Measurements from ENCODE around the gene ATOH8. TPM values are rescaled to one million over a fixed set of nuclear protein-coding genes. Genes with fewer than 3 reads are reported as not detected.

Gene ATOH8
- total and polyA plus RNA-seq, 2 donors (not counting 1 experiment from before 2014, with no cell fraction given): not detected

- no peak for TF ChIP-seq CTCF (IDR thresholded peaks at IDR 0.05)
- no peak for TF ChIP-seq EZH2 (IDR thresholded peaks at IDR 0.05; ENCODE audit: borderline replicate concordance, insufficient read depth, low read depth, low read length, poor library complexity, severe bottlenecking)
- intact Hi-C loops (cut with micrococcal nuclease): no loop called here
- Mint-ChIP-seq H3K4me3 (no peak overlapping the region), H3K4me1 (peaks cover 23% of the 10 kb centered on the region), H3K27me3 (peaks cover 50% of the 10 kb centered on the region), H3K9me3 (ENCODE audit: insufficient read depth) (no peaks in the 10 kb centered on the region), H3K27ac (no peak overlapping the region)
- DNase-seq (no peak), ATAC-seq (ENCODE audit: low read depth) (no peak)
- Histone ChIP-seq H3K9ac (ENCODE audit: low read length) (no peak overlapping the region), H3K27me3 (replicated peaks in 1 of 4; ENCODE audit: control extremely low read depth in 1 of 4, control insufficient read depth in 3 of 4, insufficient read depth in 4 of 4, low read length in 3 of 4) (peaks cover 0 to 58% (median 20%) of the 10 kb centered on the region in 4 experiments), H3K4me3 (ENCODE audit: control extremely low read depth in 1 of 5, extremely low read depth in 1 of 5, insufficient read depth in 1 of 5, low read depth in 2 of 5, low read length in 4 of 5) (no peak overlapping the region), H3K4me1 (ENCODE audit: control insufficient read depth in 2 of 2, insufficient read depth in 2 of 2, low read length in 2 of 2) (peaks cover 14 to 15% of the 10 kb centered on the region in 2 donors), H3K27ac (ENCODE audit: low read length in 2 of 2) (no peak overlapping the region), H4K20me1 (ENCODE audit: control insufficient read depth, insufficient read depth, low read length, poor library complexity, severe bottlenecking) (peaks cover 1% of the 10 kb centered on the region), H3K9me3 (ENCODE audit: control extremely low read depth in 1 of 3, control insufficient read depth in 2 of 3, insufficient read depth in 1 of 3, low read length in 2 of 3) (peaks cover 0 to 1% (median 0%) of the 10 kb centered on the region in 3 donors), H3K79me2 (ENCODE audit: control insufficient read depth, insufficient read depth, low read length) (no peaks in the 10 kb centered on the region), H3K36me3 (replicated peaks in 1 of 2; ENCODE audit: control extremely low read depth in 1 of 2, control insufficient read depth in 1 of 2, extremely low read depth in 1 of 2, insufficient read depth in 2 of 2, low read length in 1 of 2) (no peaks in the 10 kb centered on the region), H2AFZ (ENCODE audit: insufficient read depth, low read depth, low read length, poor library complexity, severe bottlenecking) (no peak overlapping the region), H3K4me2 (replicated peaks; ENCODE audit: low read depth, low read length, poor library complexity, severe bottlenecking) (no peak overlapping the region)
- CTCF ChIA-PET: interaction anchor here (0.8 to 2.1 kb wide), 3 partner anchors 9 to 16 kb away, joined by 3 to 5 read pairs (median 4); no protein-coding TSS in a partner anchor
- POLR2A ChIA-PET: no interaction called here
- WGBS (ENCODE audit: insufficient coverage): 77% methylated on average over 6 of the region's 6 CpGs
These were observed 6.6 kb downstream of the ATOH8 start for GRCh38 chr2:85760371-85760770.

- no peaks in the 10 kb centered on the region for H3K36me3 ChIP-seq (replicated peaks in 1 of 2; ENCODE audit: control extremely low read depth in 1 of 2, control insufficient read depth in 1 of 2, extremely low read depth in 1 of 2, insufficient read depth in 2 of 2, low read length in 1 of 2)
- no peak for TF ChIP-seq CTCF (IDR thresholded peaks at IDR 0.05)
- no peak for TF ChIP-seq EZH2 (IDR thresholded peaks at IDR 0.05; ENCODE audit: borderline replicate concordance, insufficient read depth, low read depth, low read length, poor library complexity, severe bottlenecking)
- H3K27ac ChIP-seq (ENCODE audit: low read length in 2 of 2): no peak overlapping the region
- Mint-ChIP-seq H3K4me3 (no peak overlapping the region), H3K4me1 (peaks cover 20% of the 10 kb centered on the region), H3K27ac (no peak overlapping the region), H3K9me3 (ENCODE audit: insufficient read depth) (no peaks in the 10 kb centered on the region), H3K27me3 (peaks cover 52% of the 10 kb centered on the region)
- intact Hi-C loops (cut with micrococcal nuclease): no loop called here
- H3K79me2 ChIP-seq (ENCODE audit: control insufficient read depth, insufficient read depth, low read length): no peaks in the 10 kb centered on the region
- DNase-seq (no peak), ATAC-seq (ENCODE audit: low read depth) (no peak)
- no peak overlapping the region for H3K4me2 ChIP-seq (replicated peaks; ENCODE audit: low read depth, low read length, poor library complexity, severe bottlenecking)
- peaks cover 10 to 14% of the 10 kb centered on the region in 2 donors for H3K4me1 ChIP-seq (ENCODE audit: control insufficient read depth in 2 of 2, insufficient read depth in 2 of 2, low read length in 2 of 2)
- no peak overlapping the region for H3K4me3 ChIP-seq (ENCODE audit: control extremely low read depth in 1 of 5, extremely low read depth in 1 of 5, insufficient read depth in 1 of 5, low read depth in 2 of 5, low read length in 4 of 5)
- no peaks in the 10 kb centered on the region for H4K20me1 ChIP-seq (ENCODE audit: control insufficient read depth, insufficient read depth, low read length, poor library complexity, severe bottlenecking)
- no peak overlapping the region for H2AFZ ChIP-seq (ENCODE audit: insufficient read depth, low read depth, low read length, poor library complexity, severe bottlenecking)
- H3K9ac ChIP-seq (ENCODE audit: low read length): no peak overlapping the region
- no peaks in the 10 kb centered on the region for H3K9me3 ChIP-seq (ENCODE audit: control extremely low read depth in 1 of 3, control insufficient read depth in 2 of 3, insufficient read depth in 1 of 3, low read length in 2 of 3)
- peaks cover 0 to 57% (median 18%) of the 10 kb centered on the region in 4 experiments for H3K27me3 ChIP-seq (replicated peaks in 1 of 4; ENCODE audit: control extremely low read depth in 1 of 4, control insufficient read depth in 3 of 4, insufficient read depth in 4 of 4, low read length in 3 of 4)
- CTCF ChIA-PET: interaction anchor here (1.4 to 2.1 kb wide), 3 partner anchors 10 to 53 kb away, joined by 4 to 7 read pairs (median 5); no protein-coding TSS in a partner anchor
- POLR2A ChIA-PET: no interaction called here
- WGBS (ENCODE audit: insufficient coverage): 90% methylated on average over 6 of the region's 8 CpGs
These were observed 7.1 kb downstream of the ATOH8 start for GRCh38 chr2:85760872-85761271.
